ENCODE results near the gene SPP2. TPM values are rescaled to one million over a fixed set of nuclear protein-coding genes. Genes with fewer than 3 reads are reported as not detected.

SPP2 gene
- total RNA-seq, 1 donor from 2014 or later = not detected

Other genes starting within 250 kb of the SPP2 start
- gene HJURP, start 196.2 kb upstream of the SPP2 start, total RNA-seq = 2.2 TPM
- gene TRPM8, start 133.3 kb upstream of the SPP2 start, total RNA-seq = not detected

Data from vagina (tissue), 1 donor.